K562 (cell line): ENCODE data around the gene SAFB.

Experiments used
- EP400 ChIP-seq: fragments of 450-650 bp; IDR thresholded peaks from 2 replicates; pipeline ENCODE4 v1.6.1; 2017; ENCODE audit warnings: antibody characterized with exemption, mild to moderate bottlenecking, moderate library complexity
- EZH2 ChIP-seq: IDR thresholded peaks from 2 replicates; pipeline ENCODE4 v1.6.1; 2012; ENCODE audit warnings: low read depth, mild to moderate bottlenecking, inconsistent platforms, low read length, borderline replicate concordance
- FOXJ3 ChIP-seq: sonication (generic); formaldehyde crosslinking; IDR thresholded peaks from 2 replicates; pipeline ENCODE4 v1.4.0; 2020; ENCODE audit warnings: mild to moderate bottlenecking, missing genetic modification reagents
- HNRNPL ChIP-seq: fragments of 200-400 bp; formaldehyde crosslinking; IDR thresholded peaks from 2 replicates; pipeline ENCODE4 v1.6.1; 2017; ENCODE audit warnings: low read depth, mild to moderate bottlenecking, low read length
- NONO ChIP-seq, 2 experiments: fragments of 200-400 bp in 1 of 2; fragments of 450-650 bp in 1 of 2; formaldehyde crosslinking in 1 of 2; IDR thresholded peaks; 2 replicates each; pipeline ENCODE4 v1.6.1; 2017; ENCODE audit warnings: low read depth in 2 of 2, mild to moderate bottlenecking in 2 of 2, moderate library complexity in 2 of 2, low read length in 1 of 2
- RBM22 ChIP-seq: fragments of 200-400 bp; formaldehyde crosslinking; IDR thresholded peaks from 2 replicates; pipeline ENCODE4 v1.6.1; 2018; ENCODE audit warnings: low read length, low read depth; ENCODE audit not compliant: poor library complexity, severe bottlenecking
- XRCC5 ChIP-seq: fragments of 200-400 bp; formaldehyde crosslinking; IDR thresholded peaks from 2 replicates; pipeline ENCODE4 v1.6.1; 2017; ENCODE audit warnings: low read depth, mild to moderate bottlenecking, low read length
- TF ChIP-seq, protein P1 (sequence below): fragments of 450-650 bp; IDR thresholded peaks from 2 replicates; pipeline ENCODE4 v1.6.1; 2016; ENCODE audit warnings: mild to moderate bottlenecking
- TF ChIP-seq, protein P2 (sequence below), 3 experiments: IDR thresholded peaks in 2 of 3; conservative IDR thresholded peaks in 1 of 3; 2 replicates each; pipeline ENCODE4 v1.5.1; 2011 to 2012; ENCODE audit warnings: low read length in 3 of 3, mild to moderate bottlenecking in 3 of 3, control low read depth in 2 of 3, improper control_type of control experiment in 1 of 3, inconsistent platforms in 1 of 3, low read depth in 1 of 3, mixed read lengths in 1 of 3, moderate library complexity in 1 of 3; ENCODE audit not compliant: insufficient read depth in 2 of 3
- TF ChIP-seq, protein P3 (sequence below): IDR thresholded peaks from 3 replicates; pipeline ENCODE4 v1.6.1; 2011; ENCODE audit warnings: borderline replicate concordance, mild to moderate bottlenecking, moderate library complexity; ENCODE audit not compliant: insufficient read length; ENCODE audit errors: extremely low read depth

DNA sequence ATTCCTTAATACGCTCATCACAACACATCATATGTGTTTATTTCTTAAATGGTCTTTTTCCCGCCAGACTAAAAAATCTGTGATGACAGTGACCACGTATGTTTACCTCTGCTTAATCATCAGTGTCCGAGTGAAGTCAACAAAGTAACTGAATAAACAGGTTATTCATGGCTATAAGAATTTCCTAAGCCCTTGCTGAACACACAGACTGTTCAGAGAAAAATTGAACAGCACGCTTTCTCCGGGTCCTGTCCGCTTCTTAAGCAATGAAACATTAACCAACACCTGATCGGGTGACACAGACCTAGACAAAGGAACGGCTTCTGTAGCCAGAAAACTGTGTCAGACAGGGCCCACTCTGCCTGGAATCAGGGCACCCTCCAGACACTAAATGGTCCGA, 14.6 kb upstream of the SAFB start:
- no peak for TF ChIP-seq HNRNPL
- no peak for TF ChIP-seq RBM22
- no peak for TF ChIP-seq FOXJ3 (CRISPR knock-in tag)
- TF ChIP-seq, protein P1, sequence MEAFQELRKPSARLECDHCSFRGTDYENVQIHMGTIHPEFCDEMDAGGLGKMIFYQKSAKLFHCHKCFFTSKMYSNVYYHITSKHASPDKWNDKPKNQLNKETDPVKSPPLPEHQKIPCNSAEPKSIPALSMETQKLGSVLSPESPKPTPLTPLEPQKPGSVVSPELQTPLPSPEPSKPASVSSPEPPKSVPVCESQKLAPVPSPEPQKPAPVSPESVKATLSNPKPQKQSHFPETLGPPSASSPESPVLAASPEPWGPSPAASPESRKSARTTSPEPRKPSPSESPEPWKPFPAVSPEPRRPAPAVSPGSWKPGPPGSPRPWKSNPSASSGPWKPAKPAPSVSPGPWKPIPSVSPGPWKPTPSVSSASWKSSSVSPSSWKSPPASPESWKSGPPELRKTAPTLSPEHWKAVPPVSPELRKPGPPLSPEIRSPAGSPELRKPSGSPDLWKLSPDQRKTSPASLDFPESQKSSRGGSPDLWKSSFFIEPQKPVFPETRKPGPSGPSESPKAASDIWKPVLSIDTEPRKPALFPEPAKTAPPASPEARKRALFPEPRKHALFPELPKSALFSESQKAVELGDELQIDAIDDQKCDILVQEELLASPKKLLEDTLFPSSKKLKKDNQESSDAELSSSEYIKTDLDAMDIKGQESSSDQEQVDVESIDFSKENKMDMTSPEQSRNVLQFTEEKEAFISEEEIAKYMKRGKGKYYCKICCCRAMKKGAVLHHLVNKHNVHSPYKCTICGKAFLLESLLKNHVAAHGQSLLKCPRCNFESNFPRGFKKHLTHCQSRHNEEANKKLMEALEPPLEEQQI, result no peak
- no peak for TF ChIP-seq XRCC5
- TF ChIP-seq EP400, result no peak
- TF ChIP-seq EZH2, result no peak
- no peak for TF ChIP-seq NONO (IDR thresholded peaks at IDR 0.05; ENCODE audit: low read depth in 2 of 2, low read length in 1 of 2)
- TF ChIP-seq, protein P2, sequence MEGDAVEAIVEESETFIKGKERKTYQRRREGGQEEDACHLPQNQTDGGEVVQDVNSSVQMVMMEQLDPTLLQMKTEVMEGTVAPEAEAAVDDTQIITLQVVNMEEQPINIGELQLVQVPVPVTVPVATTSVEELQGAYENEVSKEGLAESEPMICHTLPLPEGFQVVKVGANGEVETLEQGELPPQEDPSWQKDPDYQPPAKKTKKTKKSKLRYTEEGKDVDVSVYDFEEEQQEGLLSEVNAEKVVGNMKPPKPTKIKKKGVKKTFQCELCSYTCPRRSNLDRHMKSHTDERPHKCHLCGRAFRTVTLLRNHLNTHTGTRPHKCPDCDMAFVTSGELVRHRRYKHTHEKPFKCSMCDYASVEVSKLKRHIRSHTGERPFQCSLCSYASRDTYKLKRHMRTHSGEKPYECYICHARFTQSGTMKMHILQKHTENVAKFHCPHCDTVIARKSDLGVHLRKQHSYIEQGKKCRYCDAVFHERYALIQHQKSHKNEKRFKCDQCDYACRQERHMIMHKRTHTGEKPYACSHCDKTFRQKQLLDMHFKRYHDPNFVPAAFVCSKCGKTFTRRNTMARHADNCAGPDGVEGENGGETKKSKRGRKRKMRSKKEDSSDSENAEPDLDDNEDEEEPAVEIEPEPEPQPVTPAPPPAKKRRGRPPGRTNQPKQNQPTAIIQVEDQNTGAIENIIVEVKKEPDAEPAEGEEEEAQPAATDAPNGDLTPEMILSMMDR (IDR thresholded peaks at IDR 0.05 in 2 of 3, conservative IDR thresholded peaks at IDR 0.05 in 1 of 3; ENCODE audit: insufficient read depth in 2 of 3, low read depth in 1 of 3, low read length in 3 of 3), result no peak
- TF ChIP-seq, protein P3, sequence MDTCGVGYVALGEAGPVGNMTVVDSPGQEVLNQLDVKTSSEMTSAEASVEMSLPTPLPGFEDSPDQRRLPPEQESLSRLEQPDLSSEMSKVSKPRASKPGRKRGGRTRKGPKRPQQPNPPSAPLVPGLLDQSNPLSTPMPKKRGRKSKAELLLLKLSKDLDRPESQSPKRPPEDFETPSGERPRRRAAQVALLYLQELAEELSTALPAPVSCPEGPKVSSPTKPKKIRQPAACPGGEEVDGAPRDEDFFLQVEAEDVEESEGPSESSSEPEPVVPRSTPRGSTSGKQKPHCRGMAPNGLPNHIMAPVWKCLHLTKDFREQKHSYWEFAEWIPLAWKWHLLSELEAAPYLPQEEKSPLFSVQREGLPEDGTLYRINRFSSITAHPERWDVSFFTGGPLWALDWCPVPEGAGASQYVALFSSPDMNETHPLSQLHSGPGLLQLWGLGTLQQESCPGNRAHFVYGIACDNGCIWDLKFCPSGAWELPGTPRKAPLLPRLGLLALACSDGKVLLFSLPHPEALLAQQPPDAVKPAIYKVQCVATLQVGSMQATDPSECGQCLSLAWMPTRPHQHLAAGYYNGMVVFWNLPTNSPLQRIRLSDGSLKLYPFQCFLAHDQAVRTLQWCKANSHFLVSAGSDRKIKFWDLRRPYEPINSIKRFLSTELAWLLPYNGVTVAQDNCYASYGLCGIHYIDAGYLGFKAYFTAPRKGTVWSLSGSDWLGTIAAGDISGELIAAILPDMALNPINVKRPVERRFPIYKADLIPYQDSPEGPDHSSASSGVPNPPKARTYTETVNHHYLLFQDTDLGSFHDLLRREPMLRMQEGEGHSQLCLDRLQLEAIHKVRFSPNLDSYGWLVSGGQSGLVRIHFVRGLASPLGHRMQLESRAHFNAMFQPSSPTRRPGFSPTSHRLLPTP, result no peak
